GM21723 (cell line): ENCODE data around the gene TMEFF1.

ENCODE experiments used
- ATAC-seq: cut with Tn5 transposase; IDR thresholded peaks from one replicate; pipeline ENCODE4 v1.9.1; 2021; ENCODE audit warnings: mild to moderate bottlenecking, moderate library complexity; ENCODE audit not compliant: unreplicated experiment

TMEFF1 gene

DNA sequence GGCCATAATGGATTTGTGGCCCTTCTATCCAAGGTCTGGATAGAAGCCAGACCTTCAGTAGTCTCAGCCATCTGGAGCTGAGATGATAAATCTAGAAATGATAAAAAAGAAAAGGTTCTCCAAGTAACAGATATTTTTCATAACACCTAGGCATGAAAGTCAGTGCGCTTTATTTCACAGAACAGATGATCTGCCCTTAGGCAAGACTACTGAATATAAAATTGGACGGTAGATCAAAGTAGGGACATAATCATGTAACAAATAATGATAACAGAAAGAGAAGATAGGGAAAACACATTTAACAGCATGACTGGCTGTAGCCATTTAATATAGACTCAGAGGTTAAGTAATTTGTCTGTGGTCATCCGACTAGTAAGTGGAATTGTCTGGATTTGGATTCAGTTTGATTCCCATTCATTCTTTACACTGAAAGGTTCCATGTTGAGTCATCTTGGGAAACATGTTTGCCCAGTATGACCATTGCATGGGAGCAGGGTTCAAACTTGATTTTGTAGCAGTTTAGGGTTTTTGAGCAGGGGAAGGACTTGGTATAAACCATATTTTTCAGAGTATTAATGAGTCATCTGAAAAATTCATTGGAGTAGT is 100.8 kb downstream of the TMEFF1 start:
- no peak for ATAC-seq

DNA sequence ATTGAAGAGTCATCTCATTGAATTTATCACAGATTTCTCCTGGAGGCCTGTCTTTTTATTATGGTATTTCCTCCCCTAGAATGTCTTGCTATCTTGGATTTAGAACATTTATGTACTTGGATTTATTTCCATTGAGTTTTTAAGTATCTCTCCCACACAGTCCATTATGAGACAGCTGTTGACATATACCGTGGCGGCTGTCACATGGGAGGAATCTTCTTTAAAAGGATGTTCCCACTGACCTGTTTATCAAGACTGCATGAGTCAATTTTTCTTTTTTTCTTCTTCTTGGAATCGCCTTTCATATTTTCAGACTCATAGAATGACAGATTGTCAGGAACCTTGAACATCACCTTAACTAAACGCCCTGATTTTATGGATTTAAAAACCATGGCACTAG is 102.1 kb downstream of the TMEFF1 start:
- no peak for ATAC-seq

DNA sequence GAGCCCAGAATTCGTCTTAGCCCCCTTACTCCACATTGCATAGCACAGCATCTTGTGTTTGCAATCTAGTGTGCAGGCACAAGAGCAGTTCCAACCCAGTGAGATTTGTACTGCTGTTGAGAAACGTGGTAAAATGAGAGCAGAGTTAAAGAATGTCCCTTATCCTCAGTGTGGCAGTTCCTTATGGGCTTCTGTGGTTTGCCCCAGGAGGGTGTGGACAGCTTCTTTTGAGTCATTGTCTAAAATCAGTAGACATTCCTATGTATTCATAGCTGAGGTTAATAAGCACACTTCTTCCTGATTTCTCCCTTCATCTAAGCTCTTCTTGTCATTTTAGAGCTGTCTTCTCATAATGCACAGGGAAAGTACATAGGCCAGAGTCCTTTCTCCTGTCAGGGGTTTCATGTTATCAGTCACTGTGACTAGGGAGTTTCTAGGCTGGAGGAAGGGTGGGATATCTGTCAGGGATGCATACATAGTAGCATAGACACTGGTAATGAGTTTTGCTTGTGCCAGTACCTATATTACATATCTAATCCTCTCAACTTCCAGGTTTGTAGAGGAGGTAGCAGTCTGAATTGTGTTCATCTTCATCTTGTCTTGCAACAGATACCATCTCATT is 102.9 kb downstream of the TMEFF1 start:
- no peak for ATAC-seq

DNA sequence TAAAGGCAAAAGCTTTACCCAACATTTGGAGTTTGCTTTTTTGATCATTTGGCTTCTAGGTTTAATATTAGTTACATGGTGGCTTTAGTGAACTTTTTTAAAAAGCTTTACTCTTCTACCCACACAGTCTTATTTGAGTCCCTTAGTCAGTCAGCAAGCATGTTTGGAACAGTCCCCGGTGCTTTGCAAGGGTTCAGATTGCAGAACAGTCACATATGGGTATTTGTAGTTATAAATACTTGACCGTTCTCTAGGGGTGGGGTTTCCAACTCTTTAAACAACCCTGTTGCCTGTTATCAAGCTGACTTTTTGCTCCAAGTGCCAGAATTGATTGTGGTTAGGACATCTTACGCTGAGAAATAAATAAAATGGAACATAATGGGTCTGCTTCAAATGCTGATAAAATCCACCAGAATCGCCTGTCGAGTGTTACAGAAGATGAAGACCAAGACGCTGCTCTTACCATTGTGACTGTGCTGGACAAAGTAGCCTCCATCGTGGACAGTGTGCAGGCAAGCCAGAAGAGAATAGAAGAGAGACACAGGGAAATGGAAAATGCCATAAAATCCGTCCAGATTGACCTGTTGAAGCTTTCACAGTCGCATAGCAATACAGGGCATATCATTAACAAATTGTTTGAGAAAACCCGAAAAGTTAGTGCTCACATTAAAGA is 105.0 kb downstream of the TMEFF1 start, which contains the start of gene CAVIN4:
Gene CAVIN4 (plus strand): TSS at position 304 of the 673 bp plus-strand sequence. CDS start 65 bp downstream, at position 369.
- no peak for ATAC-seq

DNA sequence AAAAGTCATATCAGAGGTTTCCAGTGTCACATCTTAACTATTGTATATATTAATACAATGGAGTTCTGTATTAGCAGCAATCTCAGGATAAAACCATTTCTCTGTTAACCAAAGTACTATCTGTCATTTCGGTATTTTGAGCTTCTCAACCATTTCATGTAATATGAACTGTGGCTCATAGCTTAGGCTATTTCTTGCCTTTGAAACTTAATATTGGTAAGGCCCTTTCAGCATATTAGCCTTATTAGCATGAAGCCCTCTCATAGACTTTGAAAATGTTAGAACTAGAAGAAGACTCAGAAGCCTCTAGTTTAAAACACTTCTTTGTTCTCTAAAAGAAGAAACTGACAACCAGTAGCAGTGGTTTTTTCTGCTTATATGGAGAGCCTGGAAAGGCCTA is 105.7 kb downstream of the TMEFF1 start:
- ATAC-seq: no peak

DNA sequence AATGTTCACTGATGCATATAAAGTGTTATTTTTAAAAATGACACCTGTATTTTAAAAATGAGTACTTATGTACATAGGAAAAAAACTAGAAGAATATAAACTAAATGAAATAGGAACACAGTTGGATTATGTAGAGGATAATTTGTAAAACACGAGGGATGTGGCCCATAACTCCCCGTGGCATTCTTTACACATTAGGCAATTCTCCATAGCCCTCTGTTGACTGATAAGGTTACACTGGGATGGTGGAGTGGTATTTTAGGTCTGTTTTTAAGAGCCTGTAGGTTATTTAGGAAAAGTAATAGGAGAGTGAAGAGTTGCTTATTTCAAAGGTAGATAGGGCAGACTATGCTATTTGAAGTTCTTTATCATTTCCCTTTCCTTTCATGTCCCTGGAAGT is 106.7 kb downstream of the TMEFF1 start:
- ATAC-seq: no peak

DNA sequence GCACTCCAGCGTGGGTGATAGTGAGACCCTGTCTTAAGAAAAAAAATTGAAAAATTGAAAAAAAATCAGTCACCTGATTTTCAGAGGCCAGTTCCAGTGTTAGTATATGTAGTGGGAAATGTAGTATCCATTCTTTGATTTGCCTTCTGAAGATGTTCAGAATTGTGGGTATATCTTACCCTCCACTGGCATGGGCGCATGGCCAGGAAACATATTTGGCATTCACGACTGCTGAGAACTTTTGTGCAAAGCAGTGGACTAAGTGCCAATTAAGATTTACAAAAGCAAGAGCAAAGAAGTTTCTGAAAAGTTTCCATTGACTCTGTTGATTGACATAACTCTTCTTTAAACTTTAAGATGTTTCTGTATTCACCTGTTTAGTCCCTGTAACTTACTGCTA is 107.3 kb downstream of the TMEFF1 start:
- no peak for ATAC-seq

DNA sequence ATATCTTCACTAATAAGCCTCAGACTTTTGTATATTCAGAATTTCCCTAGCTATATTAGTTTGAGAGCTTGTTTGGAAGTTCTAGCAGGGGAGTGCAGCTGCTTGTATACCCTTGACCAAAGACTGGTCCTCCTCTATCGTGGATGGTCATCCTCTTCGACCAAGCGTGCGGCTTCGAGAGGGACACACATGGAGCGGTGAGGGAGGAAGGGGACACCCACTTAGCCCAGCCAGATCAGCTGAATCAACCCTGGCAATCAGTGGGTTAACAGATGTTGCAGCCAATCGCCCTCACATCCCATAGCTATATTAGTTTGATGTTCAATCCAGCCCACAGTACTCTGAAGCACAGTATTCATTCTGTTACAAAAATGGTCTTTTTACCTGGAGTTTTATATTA is 108.1 kb downstream of the TMEFF1 start:
- ATAC-seq: no peak

DNA sequence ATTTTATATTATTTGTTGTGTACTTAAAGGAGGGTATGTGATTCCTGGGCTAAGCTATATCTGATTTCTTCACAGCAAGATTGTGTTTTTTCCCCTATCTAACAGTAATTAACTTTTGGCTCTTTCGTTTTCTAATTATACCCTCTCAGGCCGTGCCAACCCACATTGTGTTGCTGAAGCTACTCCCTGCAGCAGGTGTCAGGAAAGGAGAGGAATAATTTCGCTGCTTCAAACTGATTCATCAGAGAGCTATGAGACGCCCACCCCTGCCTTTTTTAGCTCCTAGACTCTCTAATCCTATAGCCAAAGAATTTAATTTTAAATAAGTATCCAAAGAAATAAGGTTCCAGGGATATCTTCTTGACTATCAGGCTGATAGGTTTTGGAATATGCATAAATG is 108.7 kb downstream of the TMEFF1 start:
- ATAC-seq: no peak

DNA sequence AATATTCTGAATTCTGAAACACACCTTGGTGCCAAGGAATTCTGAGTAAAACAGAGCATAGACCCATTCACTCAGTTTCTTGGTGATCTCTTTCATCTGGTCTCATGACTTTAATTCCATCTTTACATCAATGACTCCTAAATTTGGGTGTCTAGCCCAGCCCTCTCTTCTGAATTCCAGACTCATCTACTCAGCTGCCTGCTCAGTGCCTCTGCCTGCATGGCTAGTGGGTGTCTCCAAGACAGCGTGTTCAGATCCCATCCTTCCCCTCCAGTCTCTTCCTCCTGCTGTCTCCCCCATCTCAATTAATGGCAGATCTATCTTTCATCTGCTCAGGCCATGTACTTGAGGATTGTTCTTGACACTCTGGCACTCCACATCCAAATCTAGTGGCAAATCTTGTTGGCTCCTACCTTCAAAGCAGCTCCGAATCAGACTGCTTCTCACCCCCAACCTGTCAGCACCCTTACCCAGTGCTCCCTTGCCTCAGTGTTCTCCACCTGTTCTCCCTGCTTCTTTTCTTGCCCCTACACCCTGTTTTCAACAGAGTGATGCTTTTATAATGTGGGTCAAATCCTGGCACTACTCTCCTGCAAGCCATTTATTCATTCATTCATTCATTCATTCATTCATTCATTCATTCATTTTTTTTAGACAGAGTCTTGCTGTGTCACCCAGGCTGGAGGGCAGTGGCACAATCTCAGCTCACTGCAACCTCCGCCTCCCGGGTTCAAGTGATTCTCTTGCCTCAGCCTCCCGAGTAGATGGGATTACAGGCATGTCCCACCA is 110.3 kb downstream of the TMEFF1 start:
- ATAC-seq: no peak

DNA sequence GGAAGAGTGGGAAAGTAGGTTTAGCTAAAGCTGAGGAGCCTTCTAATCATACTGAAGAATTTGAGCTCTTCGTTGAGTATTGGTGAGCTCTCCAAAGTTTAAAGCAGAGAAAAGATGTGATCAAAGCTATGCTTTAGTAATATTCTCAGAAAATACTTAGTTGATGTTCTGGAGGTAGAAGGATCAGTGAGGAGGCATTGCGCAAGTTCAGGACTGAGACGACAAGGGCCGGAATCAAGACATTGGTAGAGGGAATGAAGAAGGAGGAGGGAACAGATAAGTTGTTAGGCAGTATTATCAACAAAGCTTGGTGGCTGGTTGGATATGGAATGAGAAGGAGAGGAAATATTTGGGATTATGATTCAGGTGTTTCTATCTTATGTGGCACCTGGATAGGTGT is 112.0 kb downstream of the TMEFF1 start:
- ATAC-seq: no peak

DNA sequence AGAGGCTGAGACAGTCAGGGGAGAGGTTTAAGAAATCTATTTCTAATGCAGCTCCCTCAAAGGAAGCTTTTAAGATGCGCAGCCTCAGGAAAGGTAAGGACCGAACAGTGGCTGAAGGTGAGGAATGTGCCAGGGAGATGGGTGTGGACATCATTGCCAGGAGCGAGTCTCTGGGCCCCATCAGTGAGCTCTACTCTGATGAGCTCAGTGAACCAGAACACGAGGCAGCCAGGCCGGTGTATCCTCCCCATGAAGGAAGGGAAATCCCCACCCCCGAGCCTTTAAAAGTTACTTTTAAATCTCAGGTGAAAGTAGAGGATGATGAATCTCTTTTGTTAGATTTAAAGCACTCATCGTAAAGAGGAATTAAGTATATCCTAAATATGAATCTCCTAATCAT is 113.1 kb downstream of the TMEFF1 start:
- ATAC-seq: no peak

DNA sequence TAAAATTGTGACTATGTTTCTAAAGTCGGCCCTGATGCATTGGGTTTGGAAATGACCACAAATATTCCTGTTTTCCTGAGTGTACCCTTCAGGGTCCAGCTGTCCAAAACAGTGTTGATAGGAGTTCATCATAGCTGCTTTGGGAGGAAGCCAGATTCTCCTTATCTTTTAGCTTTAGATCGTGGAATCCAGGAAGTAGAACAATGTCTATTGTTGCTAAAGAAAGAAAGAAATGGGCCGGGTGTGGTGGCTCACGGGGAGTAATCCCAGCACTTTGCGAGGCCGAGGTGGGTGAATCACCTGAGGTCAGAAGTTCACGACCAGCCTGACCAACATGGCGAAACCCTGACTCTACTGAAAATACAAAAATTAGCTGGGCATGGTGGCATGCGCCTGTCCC is 114.4 kb downstream of the TMEFF1 start:
- no peak for ATAC-seq

DNA sequence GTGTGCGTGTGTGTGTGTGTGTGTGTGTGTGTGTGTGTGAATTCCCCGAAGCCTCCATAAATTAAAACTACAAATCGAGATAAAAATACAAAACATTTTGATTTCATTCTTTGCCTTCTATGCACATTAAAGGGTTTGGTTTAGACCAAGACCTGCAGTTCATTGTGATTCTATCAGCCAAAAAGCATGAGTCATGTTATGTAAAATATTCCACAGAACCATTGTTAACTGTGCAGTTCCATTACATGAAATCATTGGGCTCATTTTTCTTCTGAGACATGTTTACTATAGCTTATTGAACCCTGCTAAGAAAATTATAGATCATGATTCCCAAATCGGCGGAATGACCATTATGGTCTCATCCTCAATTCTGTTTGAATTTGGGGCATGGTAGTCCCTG is 116.6 kb downstream of the TMEFF1 start:
- ATAC-seq: no peak

DNA sequence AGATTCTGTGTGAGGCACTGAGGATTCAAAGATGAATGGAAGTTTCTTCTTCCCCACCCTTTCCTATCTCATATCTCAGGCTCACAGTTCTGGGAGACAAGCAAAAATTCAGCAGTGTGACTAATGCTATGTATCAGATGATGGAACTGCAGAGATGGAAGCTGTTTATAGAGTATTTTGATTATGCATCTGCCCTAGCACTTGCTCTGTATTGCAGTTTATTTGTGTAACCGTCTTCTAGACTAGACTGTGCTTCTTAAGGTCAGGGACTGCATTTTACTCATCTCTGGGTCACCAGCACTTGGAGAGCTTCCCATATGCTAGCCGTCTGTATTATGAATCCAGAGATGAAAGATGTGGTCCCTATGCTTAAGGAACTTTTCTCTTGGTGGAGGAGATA is 117.5 kb downstream of the TMEFF1 start:
- no peak for ATAC-seq

DNA sequence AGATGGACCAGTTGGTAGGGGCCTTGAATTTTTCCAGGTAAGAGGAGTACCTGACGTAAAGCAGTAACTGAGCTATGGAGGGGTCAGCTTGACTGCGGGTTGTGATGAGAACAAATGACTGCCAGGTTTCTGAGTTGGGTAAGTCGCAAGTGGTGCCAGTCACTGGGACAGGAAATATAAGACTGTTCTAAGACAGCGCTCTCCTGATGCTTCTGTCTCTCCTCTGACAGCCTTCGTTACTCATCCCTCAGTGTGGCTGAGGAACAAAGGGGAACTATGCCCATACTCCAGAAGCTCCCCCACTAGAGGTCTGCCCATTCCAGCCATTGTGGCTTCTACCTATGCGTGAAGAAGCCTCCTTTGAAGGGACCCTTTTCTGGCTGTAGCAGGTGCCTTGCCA is 118.2 kb downstream of the TMEFF1 start:
- ATAC-seq: no peak

DNA sequence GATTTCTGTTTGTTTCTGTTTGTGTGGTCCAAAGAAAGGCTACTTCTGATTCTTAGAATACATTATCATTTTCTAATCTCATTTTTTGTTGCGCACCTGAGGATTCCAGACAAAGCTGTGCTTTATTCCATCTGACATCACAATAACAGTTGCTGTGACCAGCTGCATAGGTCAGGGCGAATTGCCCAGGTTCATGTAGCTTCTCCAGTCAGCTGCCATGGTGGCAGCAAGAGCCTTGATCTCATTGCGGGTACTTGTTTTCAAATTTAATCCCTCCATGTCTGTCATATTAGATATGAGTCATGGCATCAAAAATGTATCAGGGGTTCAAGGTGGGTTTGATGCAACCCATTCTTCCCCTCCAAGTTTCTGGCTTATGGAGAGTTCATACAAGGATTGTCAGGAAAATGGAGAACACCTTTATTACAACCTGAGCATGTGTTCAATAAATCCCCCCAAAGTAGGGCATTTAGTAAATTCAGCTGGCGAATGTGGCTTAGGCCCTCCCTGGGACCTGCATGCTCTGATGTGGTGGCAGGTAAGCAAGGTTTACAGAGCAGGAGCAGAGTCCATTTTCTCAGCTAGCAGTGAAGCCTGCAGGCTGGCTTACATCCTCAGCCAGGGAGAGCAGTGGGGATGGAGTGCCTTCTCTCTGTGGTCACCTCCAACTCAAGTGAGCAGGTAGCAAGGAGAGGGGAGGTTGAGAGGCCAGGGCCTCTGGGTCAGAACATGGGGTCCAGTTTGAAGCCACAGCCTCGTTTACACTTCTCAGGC is 118.9 kb downstream of the TMEFF1 start:
- no peak for ATAC-seq

DNA sequence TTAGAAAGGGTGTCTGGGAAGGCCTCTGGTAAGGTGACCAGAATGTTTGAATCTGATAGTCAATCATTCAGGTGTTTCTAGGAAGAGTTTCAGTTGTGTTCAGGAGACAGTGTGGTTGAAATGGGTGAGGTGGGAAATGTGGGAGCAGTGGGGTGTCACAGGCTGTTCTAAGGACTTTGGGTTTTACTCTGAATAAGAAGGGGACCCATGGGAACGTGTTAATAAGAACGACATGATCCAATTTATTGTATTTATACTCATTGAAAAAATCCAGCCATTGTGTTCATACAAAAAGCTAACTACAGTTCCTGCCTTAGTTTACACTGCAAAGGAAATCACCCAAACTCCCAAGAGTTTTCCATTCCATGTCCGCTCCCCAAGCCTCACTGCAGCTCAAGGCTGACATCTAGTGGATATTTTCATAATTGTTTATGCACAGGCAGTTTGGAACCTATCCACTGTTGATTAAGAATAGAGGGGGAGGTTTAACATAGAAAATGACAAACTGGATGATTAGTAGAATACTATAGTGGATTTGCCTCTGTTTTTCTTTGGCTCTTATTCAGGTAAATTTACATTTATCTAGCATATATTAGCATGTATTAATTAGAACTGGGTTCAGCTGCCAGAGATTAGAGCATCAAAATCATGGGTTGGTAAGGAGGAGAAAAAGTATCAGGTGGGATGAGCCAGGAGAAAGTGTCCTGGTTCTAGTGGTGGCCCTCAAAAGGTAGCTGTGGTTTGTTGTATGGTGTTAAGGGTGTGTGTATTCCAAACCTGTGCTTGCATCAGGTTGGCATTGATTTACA is 122.6 kb downstream of the TMEFF1 start:
- ATAC-seq: peak; percentile 47

DNA sequence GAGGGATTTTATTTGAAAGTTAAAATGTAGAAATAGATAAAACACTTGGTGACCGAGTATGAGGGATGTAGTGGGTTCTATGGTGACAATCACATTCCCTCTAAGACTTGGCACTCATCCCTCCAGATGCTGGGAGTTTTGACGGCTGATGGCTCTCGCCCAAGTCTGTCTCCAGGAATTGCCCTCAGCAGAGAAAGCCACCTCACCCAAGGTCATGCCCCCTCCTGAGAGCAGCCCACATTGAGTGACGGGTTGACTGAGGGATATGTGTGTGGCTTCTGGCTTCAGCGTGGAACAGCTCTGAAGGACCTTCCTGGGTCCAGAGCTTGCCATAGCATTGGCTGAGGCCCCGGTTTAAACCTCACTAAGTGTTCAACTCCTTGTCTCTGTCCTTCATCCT is 124.3 kb downstream of the TMEFF1 start:
- no peak for ATAC-seq

DNA sequence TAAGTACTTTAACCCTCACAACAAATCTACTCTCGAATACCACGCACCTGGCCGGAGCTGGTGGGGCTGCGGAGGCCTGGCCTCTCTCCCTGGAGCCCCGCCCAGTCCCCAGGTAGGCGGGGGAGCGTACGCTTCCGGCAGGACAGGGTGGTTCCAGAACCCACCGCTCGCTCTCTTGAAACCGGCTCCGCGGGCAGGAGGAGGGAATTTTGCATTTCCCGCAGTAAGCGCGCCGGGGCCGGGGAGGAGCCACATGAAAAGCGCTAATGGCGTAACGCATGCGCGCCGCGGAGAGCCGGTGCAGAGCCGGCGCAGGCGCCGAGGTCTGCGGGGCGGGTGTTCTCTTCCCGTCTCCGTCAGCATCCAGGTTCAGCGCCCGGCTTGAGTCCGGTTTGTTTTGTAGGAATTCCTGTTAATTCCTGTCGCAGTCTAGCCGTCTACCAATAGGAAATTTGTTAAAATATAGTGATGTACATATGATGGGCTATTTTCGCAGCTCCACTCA is 125.7 kb downstream of the TMEFF1 start:
- peak; percentile 84 for ATAC-seq
